Endothelial cell of umbilical vein (primary cell): Measurements from ENCODE around the gene SAMD1. TPM values are rescaled to one million over a fixed set of nuclear protein-coding genes. Genes with fewer than 3 reads are reported as not detected.
"Not testable (repeated sequence)": the region's sequence is repeated elsewhere in the genome, so short reads cannot be mapped to it uniquely, and the experiment has no call there.

Experiments
- BruUV-seq: library from RNA; stranded (reverse); fragments of 400-500 nt; replicated peaks from 2 replicates; lab custom pipeline; 2021; lab: Mats Ljungman, UMichigan
- CTCF ChIA-PET: fragments of 300-600, 350-600 bp; sonication (Branson Sonifier 250); formaldehyde crosslinking; loops from one replicate; lab custom pipeline; 2021; ENCODE audit warnings: antibody characterized with exemption, inconsistent platforms; lab: Charles Lee
- POLR2A ChIA-PET: fragments of 300-600, 350-600 bp; sonication (Branson Sonifier 250); formaldehyde crosslinking; loops from one replicate; lab custom pipeline; 2021; ENCODE audit warnings: antibody characterized with exemption, inconsistent platforms; lab: Charles Lee
- DNase-seq: peaks from one replicate; pipeline ENCODE4 v3.0.0-alpha.2; 2011; ENCODE audit warnings: low read depth, low spot score
- FAIRE-seq: peaks from 2 replicates; lab custom pipeline; 2011; peaks lifted over from hg19 to GRCh38; lab: Jason Lieb, UNC
- H2AFZ ChIP-seq: 2 replicates; pipeline ENCODE4 v1.6.0; 2012; ENCODE audit warnings: low read depth, low read length, control low read depth, inconsistent platforms
- H3K27ac ChIP-seq: 2 replicates; pipeline ENCODE4 v1.5.1; 2011; ENCODE audit warnings: low read depth, mild to moderate bottlenecking, control low read depth, low read length, moderate library complexity; ENCODE audit not compliant: insufficient read depth
- H3K27me3 ChIP-seq, 2 experiments: 2 replicates each; pipeline versions ENCODE4 v1.6.0 to v1.6.1; 2011; ENCODE audit warnings: low read length in 2 of 2, mixed read lengths in 1 of 2; ENCODE audit not compliant: control insufficient read depth in 2 of 2, insufficient read depth in 2 of 2
- H3K36me3 ChIP-seq, 2 experiments: 2 replicates in 1 of 2; 3 replicates in 1 of 2; pipeline ENCODE4 v1.5.1; 2011; ENCODE audit warnings: low read length in 2 of 2, mild to moderate bottlenecking in 1 of 2, moderate library complexity in 1 of 2; ENCODE audit not compliant: control insufficient read depth in 2 of 2, insufficient read depth in 2 of 2; ENCODE audit errors: extremely low read depth in 1 of 2
- H3K4me1 ChIP-seq: 3 replicates; pipeline ENCODE4 v1.5.1; 2011; ENCODE audit warnings: mild to moderate bottlenecking, low read length; ENCODE audit not compliant: control insufficient read depth, insufficient read depth; ENCODE audit errors: extremely low read depth
- H3K4me2 ChIP-seq: 2 replicates; pipeline ENCODE4 v1.6.1; 2011; ENCODE audit warnings: low read length, control low read depth, mixed read lengths; ENCODE audit not compliant: insufficient read depth
- H3K4me3 ChIP-seq, 3 experiments: fragments of 200-600 bp in 1 of 3; sonication (generic), shearing (Covaris generic) in 1 of 3; replicated peaks in 1 of 3; 2 replicates each; pipeline ENCODE4 v1.5.1; 2011 to 2016; ENCODE audit warnings: control low read depth in 3 of 3, low read length in 3 of 3, mild to moderate bottlenecking in 2 of 3, inconsistent platforms in 1 of 3, low read depth in 1 of 3, moderate library complexity in 1 of 3; ENCODE audit not compliant: insufficient read depth in 1 of 3
- H3K79me2 ChIP-seq: 2 replicates; pipeline ENCODE4 v1.6.0; 2012; ENCODE audit warnings: low read length, inconsistent platforms; ENCODE audit not compliant: control insufficient read depth, insufficient read depth
- H3K9ac ChIP-seq: replicated peaks from 2 replicates; pipeline ENCODE3; 2011; ENCODE audit warnings: low read length, control low read depth; ENCODE audit not compliant: insufficient read depth; ENCODE audit errors: extremely low read depth
- H3K9me1 ChIP-seq: replicated peaks from 3 replicates; pipeline ENCODE4 v1.6.0; 2011; ENCODE audit warnings: mild to moderate bottlenecking, low read length; ENCODE audit not compliant: control insufficient read depth, insufficient read depth; ENCODE audit errors: extremely low read depth
- H3K9me3 ChIP-seq: replicated peaks from 2 replicates; pipeline ENCODE4 v1.5.1; 2012; ENCODE audit warnings: low read length, inconsistent platforms; ENCODE audit not compliant: control insufficient read depth, insufficient read depth
- H4K20me1 ChIP-seq: replicated peaks from 2 replicates; pipeline ENCODE3; 2011; ENCODE audit warnings: mild to moderate bottlenecking, low read length; ENCODE audit not compliant: control insufficient read depth, insufficient read depth; ENCODE audit errors: extremely low read depth
- EZH2 ChIP-seq: IDR thresholded peaks from 2 replicates; pipeline ENCODE4 v1.6.1; 2012; ENCODE audit warnings: borderline replicate concordance, low read depth, mild to moderate bottlenecking, moderate library complexity, low read length, inconsistent platforms; ENCODE audit not compliant: severe bottlenecking
- FOS ChIP-seq: IDR thresholded peaks from 2 replicates; pipeline ENCODE4 v1.6.1; 2011; ENCODE audit warnings: mild to moderate bottlenecking, low read length, moderate library complexity, borderline replicate concordance; ENCODE audit not compliant: insufficient read depth
- POLR2A ChIP-seq: IDR thresholded peaks from 2 replicates; pipeline ENCODE4 v1.6.1; 2012; ENCODE audit warnings: low read depth, mild to moderate bottlenecking, control low read depth, low read length
- dilution Hi-C: fragments of 300-500 bp; cut with MboI; formaldehyde crosslinking; loops from one replicate; pipeline ENCODE4 v1.15.0; 2019; ENCODE audit warnings: low sequenced_read_pairs; ENCODE audit not compliant: extremely low pct_ligation_motif_present
- intact Hi-C: fragments of 100-400 bp; cut with micrococcal nuclease; formaldehyde crosslinking; loops from one replicate; pipeline ENCODE4 v1.10.0; 2022
- polyA plus RNA-seq, 4 experiments: library from polyadenylated mRNA; depleted of rRNA in 3 of 4; stranded (reverse) in 3 of 4; unstranded in 1 of 4; fragments of >200 nt; gene quantifications; 2 replicates each; pipeline versions ENCODE4 v1.2.1 to v1.2.3, GENCODE V29; 2011 to 2012; ENCODE audit warnings: missing spikeins in 1 of 4
- total RNA-seq: library from RNA; stranded (reverse); gene quantifications from 2 replicates; pipeline ENCODE4 v1.2.3, GENCODE V29; 2021
- TF ChIP-seq, protein P1 (sequence below), 2 donors: IDR thresholded peaks; 1 replicate in 1 of 2; 2 replicates in 1 of 2; pipeline ENCODE4 v1.5.1; 2011; ENCODE audit warnings: low read length in 2 of 2, mild to moderate bottlenecking in 2 of 2, moderate library complexity in 2 of 2, control low read depth in 1 of 2, inconsistent platforms in 1 of 2, low read depth in 1 of 2; ENCODE audit not compliant: insufficient read depth in 1 of 2; ENCODE audit errors: extremely low read depth in 1 of 2

SAMD1 gene
- total and polyA plus RNA-seq, 2 donors (not counting 3 experiments of a cell fraction or from before 2014, with no cell fraction given): 14.1 to 35.9 TPM

DNA sequence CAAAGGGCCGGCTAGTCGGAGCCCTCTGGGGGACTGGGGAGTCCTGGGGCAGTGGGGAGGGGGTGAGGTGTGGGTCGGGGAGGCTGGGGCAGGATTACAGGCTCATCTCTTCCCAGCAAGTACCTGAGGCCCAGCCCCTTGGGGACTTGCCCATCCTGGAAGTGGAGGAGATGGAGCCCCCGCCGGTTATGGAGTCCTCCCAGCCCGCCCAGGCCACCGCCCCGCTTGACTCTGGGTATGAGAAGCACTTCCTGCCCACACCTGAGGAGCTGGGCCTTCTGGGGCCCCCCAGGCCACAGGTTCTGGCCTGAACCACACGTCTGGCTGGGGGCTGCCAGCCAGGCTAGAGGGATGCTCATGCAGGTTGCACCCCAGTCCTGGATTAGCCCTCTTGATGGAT lies 38.6 kb downstream of the SAMD1 start:
- no TSS peak for BruUV-seq
- dilution Hi-C loops: no loop called here
- POLR2A ChIA-PET: interaction anchor here (1.0 kb wide), 1 partner anchor 85 kb away, joined by 5 read pairs; no protein-coding TSS in a partner anchor

DNA sequence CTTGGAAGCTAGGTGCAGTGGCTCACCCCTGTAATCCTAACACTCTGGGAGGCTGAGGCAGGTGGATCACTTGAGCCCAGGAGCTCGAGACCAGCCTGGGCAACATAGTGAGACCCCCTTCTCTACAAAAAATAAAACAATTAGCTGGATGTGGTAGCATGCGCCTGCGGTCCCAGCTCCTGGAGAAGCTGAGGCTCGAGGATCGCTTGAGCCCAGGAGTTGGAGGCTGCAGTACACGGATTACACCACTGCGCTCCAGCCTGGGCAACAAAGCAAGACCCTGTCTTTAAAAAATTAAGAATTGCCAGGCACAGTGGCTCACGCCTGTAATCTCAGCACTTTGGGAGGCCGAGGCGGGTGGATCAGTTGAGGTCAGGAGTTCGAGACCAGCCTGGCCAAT lies 39.6 kb downstream of the SAMD1 start:
- H3K36me3 ChIP-seq, H3K9me3 ChIP-seq, H3K27ac ChIP-seq, H3K79me2 ChIP-seq, H3K4me1 ChIP-seq, dilution Hi-C loops, POLR2A ChIA-PET, DNase-seq, BruUV-seq, H3K4me3 ChIP-seq, FAIRE-seq, H2AFZ ChIP-seq, H4K20me1 ChIP-seq, H3K9me1 ChIP-seq, H3K4me2 ChIP-seq, H3K27me3 ChIP-seq, intact Hi-C loops, H3K9ac ChIP-seq: not testable (repeated sequence)
- CTCF ChIA-PET: interaction anchor here (1.0 to 3.4 kb wide), 4 partner anchors 8 to 95 kb away, joined by 3 to 14 read pairs (median 10); partner anchors contain the start of gene IL27RA

More for the DNA sequence above, 38.6 kb downstream of the SAMD1 start:
- CTCF ChIA-PET: interaction anchor here (1.0 to 3.4 kb wide), 3 partner anchors 9 to 94 kb away, joined by 3 to 14 read pairs (median 12); partner anchors contain the start of gene IL27RA
- Histone ChIP-seq H3K4me3 (no peak overlapping the region), H3K79me2 (no peaks in the 10 kb centered on the region), H3K27me3 (no peaks in the 10 kb centered on the region), H3K27ac (no peak overlapping the region), H3K4me2 (no peak overlapping the region), H4K20me1 (no peaks in the 10 kb centered on the region), H3K9me3 (no peaks in the 10 kb centered on the region), H3K9ac (no peak overlapping the region), H3K9me1 (no peaks in the 10 kb centered on the region), H2AFZ (no peak overlapping the region), H3K4me1 (no peaks in the 10 kb centered on the region), H3K36me3 (no peaks in the 10 kb centered on the region)
- TF ChIP-seq EZH2: no peak
- TF ChIP-seq POLR2A: no peak
- no peak for TF ChIP-seq FOS
- TF ChIP-seq, protein P1, sequence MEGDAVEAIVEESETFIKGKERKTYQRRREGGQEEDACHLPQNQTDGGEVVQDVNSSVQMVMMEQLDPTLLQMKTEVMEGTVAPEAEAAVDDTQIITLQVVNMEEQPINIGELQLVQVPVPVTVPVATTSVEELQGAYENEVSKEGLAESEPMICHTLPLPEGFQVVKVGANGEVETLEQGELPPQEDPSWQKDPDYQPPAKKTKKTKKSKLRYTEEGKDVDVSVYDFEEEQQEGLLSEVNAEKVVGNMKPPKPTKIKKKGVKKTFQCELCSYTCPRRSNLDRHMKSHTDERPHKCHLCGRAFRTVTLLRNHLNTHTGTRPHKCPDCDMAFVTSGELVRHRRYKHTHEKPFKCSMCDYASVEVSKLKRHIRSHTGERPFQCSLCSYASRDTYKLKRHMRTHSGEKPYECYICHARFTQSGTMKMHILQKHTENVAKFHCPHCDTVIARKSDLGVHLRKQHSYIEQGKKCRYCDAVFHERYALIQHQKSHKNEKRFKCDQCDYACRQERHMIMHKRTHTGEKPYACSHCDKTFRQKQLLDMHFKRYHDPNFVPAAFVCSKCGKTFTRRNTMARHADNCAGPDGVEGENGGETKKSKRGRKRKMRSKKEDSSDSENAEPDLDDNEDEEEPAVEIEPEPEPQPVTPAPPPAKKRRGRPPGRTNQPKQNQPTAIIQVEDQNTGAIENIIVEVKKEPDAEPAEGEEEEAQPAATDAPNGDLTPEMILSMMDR (IDR thresholded peaks at IDR 0.05; ENCODE audit: extremely low read depth in 1 of 2, insufficient read depth in 1 of 2, low read depth in 1 of 2, low read length in 2 of 2): no peak
- intact Hi-C loops: no loop called here
- FAIRE-seq (no peak), DNase-seq (no peak)
